CMK (cell line): ENCODE results near the gene SPEG.

ENCODE experiments used
- DNase-seq: peaks from one replicate; pipeline ENCODE4 v3.0.0-alpha.2; 2010; ENCODE audit warnings: low read depth

The SPEG gene

DNA sequence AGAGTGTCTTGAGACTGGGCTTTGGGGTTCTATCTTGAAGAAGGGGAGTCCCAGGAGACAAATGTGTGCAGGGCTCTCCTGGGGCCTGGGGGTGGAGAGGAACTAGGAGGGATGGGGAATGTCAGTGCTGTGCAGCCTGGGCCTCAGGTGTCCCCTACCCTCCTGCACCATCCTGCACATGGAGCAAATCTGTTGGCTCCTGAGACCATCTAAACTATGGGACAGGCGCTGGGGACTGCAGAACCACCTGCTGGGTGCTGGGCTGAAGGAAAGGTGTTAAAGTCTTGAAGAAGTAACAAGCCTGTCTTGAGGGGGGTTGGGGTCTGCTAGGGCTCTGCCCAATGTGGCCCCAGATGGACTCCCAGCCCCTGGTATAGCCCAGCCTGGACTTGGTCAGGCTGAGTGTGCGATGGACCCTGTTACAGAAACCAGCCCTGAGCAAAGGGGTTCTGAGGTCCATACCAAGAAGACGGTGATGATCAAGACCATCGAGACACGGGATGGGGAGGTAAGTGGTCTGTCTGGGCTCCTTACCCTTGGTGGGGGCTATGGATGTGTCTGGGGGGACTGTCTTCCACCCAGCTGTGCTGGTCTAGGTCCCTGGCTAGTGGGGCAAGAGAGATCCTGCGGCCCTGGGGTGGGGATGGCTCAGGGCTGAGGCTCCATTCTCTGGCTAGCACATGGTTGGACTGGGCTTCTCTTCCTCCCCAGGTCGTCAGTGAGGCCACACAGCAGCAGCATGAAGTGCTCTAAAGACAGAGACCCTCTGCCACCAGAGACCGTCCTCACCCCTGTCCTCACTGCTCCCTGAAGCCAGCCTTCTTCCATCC lies 9.2 kb upstream of the SPEG start:
- no peak for DNase-seq

DNA sequence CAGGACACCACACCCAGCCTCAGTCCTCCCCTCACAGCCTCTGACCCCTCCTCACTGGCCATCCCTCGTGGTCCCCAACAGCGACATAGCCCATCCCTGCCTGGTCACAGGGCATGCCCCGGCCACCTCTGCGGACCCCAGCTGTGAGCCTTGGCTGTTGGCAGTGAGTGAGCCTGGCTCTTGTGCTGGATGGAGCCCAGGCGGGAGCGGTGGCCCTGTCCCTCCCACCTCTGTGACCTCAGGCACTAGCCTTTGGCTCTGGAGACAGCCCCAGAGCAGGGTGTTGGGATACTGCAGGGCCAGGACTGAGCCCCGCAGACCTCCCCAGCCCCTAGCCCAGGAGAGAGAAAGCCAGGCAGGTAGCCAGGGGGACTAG lies 8.6 kb upstream of the SPEG start:
- no peak for DNase-seq

DNA sequence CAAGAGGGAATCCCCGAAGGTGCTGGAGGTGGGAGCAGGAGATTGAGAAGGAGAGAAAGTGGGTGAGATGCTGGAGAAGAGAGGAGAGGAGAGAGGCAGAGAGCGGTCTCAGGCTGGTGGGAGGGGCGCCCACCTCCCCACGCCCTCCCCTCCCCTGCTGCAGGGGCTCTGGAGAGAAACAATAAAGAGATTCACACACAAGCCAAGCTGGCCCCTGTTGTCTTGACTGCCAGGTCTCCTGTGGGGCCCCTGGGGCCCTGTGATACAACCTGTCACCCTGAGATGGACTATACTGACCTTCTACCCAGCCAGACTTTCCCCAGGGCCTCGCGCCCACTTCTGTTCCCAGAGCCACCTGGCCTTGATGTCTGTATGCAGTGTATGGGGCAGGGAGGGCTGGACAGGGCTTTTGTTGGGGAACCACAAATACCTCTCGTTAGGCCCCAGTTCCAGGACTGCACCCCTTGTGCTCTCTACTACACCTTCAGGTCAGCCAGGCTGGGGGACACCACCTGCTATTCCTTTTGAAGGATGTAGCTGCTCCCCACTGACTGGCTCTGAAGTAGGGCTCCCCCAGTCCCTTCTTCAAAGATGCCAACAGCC lies 8.0 kb upstream of the SPEG start:
- no peak for DNase-seq

DNA sequence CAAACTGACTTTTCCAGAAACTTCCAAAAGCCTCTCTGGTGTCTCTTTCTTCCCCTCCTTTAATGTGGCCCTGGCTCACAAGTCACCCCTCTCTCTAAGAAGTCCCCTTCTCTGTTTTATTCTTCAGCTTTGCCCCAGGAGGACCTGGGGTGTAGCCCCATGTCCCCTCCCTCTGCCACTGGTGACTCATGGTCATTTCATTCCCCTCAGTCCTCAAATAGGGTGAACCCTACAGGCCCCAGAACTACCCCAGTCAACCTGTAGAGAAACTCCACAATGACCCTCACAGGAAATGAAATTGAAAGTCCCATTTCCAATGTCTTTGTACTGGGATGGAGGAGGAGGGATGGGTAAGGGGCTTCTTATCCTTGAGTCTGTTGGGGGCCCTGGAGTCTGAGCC lies 6.2 kb upstream of the SPEG start:
- DNase-seq = no peak

DNA sequence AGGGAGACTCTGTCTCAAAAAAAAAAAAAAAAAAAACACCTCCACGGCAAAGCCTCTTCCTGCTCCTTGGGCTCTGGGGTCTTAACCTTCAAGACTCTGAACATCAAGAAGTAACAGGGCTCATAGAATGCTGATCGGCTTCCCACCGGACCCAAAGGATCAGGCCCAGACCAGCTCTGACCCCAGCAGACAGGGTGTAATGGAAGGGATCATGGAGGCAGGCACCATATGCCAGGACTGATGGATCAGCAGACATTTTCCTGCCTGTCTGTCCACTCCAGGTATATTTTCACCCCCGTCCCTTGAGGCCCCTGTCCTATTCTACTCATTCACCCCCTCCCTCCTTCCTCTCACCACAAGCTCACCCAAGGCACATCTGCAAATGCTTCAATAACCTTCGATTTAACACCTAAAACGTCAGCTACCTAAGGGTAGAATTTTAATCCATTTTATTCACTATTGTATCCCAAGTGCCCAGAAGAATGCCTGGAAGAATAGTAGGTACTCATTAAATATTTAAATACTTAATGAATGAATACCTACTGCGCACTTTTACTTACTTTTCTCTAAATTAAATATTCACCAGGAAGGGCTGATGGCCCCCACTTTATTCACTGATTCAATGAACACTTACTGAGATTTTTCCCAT lies 4.6 kb upstream of the SPEG start:
- no peak for DNase-seq

DNA sequence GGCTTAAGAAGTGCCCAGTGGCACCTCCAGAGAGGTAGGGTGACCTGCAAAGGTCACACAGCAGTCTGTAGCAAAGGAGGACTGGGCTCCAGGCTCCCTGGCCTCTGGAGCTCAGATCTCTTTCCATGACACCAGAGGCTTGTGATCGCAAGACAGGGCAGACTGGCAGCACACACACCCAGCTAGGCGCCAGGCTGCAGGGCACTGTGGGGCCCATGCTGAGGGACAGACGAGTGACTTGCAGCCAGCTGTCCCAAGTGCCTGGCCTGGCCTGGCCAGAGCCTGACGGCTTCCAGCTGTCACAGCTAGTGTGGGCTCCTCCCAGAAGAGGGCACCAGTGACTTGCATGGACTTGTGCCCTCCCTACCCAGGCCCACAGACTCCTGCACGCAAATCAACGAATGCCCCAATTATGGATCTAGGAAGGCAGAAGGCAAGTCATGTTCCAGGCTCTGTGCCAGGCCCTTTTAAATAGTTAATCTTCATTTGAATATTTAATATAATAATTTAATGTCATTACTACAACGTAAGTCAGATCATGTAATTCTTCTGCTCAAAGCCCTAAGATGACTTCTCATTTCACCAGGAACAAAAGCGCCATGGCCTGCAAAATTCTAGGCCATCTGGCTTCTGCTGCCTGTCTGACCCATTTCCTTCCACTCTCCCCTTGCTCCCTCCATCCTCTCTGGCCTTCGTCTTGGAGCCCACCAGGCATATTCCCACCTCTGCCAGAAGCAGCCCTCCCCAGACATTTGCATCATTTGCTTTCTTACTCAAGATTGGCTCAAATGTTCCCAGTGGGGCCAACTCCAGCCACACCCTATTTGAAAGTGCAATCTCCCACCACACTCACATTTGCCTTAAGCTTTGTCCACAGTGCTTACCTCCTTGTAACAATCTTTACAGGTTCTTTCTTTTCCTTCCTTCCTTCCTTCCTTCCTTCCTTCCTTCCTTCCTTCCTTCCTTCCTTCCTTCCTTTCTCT lies 3.7 kb upstream of the SPEG start:
- DNase-seq = peak; percentile 21

DNA sequence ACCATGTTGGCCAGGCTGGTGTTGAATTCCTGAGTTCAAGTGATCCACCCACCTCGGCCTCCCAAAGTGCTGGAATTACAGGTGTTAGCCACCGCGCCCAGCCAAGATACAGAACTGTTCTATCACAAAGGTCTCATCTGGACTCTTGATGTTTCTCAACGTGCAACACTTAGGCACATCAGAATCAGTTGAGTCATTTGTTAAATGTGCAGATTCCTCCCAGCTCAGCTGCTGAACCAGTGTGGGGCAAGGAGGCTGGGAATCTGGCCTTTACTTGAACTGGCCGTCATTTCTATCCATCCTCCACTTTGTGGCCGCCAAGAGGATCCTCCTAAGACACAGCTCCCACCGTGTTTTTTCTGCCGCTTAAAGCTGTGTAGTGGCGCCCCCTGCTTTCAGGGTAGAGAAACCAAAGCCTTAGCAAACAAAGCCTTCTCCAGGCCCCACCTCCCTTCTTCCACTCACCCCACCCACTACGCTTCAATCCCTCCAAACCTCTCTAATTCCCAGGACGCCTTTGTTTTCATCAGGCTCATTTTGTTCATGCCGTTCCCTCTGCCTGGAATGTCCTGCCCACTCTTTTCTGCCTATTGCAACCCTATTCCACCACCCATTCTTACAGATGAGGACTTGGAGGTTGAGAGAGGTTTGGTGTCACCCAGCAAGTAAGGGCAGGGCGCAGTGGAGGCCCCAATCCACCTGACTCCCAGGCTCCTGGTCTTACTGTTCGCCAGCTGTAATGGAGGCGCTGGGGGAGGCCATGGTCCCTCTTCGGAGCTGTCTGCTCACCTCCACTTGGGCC lies 776 bp upstream of the SPEG start:
- peak; percentile 29 for DNase-seq

DNA sequence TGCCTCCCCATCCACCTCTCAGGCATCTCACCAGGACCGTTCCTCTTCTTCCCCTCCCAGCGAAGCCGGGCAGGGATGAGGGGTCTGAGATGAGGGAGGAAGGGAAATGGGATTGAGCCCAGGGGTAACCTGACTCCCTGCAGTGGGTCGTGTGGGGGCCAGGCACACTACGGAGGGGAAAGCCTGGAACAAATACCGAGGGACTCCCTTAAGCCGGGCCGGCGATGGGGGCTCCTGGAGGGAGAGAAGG lies 250 bp upstream of the SPEG start:
- DNase-seq = no peak

DNA sequence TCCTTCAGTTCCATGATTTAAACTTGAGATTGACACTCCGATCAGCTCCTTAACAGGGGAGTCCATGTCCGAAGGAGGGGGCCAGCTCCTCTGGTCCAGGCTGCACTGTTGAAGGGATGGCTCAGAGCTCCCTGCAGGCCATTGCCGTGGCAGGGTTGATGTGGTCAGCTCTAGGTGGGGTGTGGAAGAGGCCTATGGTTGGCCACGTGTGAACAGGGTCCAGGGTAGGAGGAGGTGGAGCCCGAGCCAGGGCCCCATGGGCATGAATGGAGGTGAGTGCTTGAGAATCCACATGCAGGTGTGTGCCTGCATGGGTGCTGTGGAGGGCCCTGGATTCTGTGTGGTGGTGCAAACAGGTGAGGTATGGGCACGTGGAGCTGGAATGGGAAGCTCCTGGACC lies 1.1 kb downstream of the SPEG start:
- no peak for DNase-seq

DNA sequence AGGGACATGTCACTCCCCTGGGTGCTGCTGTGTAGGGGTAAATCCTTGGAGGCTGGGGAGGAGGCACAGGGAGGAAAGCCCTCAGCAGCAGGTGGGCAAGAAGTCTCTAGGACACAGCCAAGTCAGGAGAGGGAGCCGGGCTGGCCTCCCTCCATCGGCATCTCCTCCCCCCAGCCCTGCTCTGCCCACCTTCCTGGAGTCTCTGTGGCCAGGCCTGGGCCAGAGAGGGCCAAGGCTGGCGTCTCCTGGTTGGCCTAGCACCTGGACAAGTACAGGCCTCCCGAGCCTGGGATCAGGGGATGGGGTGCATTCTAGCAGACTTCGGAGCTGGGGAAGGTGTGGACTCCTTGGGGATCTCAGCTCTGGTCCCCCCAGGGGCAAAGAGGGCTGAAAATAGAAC lies 1.8 kb downstream of the SPEG start:
- DNase-seq = no peak

DNA sequence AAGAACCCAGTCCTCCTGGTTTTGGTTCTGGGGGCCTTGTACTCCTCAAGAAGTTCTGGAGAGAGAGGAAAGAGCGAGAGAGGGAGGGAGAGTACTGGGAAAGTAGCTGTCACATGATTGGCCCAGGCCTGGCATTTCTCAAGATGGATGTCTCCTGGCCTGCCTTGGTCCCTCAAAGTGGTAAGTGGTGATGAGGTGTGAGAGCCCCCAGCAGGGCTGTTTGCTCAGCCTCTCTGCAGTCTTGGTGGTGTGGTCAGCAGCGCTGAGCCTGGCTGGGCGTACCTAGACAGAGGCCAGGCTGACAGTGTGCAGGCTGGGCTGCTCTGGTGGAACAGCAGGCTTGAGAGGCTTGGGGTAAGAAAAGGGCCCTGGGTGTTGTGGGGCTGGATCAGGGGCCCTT lies 2.5 kb downstream of the SPEG start:
- DNase-seq = no peak

DNA sequence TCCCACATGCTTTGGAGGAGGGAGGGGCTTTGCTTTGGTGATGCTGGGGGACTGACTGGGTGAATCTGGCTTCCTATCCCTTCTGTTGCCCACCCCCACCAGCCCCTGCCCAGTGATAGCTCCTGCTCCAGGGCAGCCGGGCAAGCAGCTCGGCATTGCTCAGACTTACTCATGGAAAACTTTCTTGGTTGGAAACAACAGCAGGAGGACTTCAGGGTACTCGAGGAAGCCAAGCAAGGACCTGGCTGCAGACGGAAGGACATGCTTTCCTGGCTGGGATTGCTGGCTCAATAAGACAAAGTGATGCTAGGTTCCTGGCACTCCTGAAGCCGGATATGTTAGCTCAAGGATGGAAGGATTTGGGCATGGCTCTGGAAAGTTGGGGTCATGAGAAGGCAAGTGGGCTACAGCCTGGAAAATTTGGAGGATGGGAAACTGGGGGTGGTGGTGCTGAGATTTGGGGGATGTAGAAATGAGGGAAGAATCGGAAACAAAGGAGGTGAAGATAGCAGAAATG lies 3.1 kb downstream of the SPEG start:
- DNase-seq = no peak

DNA sequence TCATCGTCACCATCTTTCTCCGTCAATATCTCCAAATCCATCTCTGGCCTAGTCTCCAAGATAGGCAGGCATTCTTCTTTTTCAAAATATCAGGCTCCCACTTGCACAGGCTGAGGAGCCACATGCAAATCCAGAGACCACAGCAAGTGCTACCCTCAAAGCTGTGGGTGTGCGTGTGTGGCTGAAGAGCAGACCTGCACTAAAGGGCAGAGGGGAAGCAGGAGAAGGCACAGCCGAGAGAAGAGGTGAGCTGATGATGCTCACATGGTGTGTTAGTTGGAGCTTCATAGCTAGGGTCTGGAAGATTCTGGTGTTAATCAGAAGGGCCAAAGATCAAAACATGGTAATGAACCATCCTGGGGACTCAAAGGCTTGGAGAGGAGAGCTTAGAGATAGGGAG lies 3.8 kb downstream of the SPEG start:
- no peak for DNase-seq

DNA sequence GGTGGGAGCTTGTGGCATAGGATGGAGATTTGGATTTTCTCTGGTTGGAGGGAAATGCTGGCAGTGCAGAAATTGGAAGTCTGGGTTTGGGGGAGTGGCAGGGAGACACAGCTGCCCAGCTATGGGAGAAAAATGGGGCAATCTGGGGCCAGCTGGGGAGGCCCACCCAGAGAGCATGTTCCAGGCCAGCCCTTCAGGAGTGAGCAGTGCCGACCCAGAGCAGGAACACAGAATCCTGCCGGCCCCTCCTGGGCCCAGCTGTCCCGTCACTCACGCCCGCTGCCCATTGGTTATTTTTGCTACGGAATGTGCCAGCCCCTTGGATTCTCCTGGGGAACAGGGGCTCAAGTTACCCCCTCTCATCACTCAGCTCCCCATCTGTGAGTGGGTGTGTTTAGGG lies 4.9 kb downstream of the SPEG start:
- no peak for DNase-seq

DNA sequence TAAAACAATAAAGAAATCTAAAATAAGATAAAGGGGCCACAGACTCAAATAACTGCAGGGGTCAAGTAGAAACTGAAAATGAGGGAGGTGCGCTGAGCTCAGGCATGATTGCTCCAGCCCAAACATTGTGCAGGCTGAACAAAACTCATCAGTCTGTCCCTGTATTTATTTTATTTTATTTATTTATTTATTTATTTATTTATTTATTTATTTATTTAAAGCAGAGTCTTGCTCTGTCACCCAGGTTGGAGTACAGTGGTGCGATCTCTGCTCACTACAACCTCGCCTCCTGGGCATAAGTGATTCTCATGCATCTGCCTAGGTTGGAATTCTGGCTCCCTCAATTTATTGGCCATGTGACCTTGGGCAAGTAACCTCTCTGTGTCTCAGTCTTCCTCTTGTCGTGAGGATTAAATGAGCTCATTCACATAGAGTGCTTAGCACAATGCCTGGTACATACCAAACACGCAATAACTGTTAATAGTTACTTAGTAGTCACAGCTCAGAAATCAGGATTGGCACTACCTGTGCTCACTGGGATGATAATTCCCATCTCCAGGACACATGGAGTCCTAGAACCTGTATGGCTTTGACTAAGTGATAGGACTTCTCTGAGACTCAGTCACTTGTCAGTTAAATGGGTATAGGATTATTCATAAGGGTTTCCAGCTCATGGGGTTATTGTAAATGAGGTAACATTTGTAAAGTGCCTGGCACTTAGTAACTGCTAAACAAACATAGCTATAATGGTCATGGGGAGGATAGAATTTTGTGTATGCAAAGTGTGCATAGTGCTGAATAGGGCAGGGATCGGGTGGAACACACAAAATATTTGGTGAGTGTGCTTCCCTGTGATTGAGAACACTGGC lies 6.0 kb downstream of the SPEG start:
- DNase-seq = no peak

DNA sequence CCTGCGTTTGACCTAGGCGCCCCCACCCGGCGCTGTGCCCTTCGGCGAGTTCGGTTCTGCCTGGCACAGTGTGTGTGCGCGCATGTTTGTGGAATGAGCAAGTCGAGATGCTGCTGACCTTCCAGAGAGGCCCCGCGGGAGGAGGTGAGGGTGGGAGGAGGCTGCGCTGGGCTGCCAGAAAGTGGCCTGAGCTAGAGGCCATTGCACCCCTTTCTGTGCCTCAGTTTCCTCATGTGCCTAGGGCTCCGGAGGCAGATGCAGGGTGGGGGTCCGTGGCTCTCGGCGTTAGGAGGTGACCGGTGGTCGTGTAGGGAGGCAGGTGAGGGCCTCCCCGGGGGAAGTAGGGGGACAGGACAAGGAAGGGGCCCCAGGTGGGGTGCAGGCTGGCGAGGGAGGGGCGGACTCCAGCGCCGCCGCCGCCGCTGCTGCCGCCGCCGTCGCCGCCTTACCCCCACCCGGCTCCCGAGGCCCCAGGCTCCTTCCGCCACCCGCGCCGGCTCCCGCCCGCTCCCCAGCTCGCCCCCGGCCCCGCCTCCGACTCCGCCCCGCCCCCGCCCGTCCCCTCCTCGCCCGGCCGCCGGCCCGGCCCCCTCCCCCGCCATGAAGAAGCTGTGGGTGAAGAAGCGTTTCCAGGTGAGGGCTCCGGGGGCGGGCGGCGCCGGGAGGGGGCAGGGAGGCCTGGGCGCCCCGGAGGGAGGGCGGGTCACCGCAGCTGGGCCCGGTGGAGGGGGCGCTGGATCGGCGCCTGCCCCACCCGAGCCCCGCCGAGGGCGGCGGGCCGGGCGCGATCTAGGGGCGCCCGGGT lies 7.0 kb downstream of the SPEG start:
- DNase-seq = no peak

DNA sequence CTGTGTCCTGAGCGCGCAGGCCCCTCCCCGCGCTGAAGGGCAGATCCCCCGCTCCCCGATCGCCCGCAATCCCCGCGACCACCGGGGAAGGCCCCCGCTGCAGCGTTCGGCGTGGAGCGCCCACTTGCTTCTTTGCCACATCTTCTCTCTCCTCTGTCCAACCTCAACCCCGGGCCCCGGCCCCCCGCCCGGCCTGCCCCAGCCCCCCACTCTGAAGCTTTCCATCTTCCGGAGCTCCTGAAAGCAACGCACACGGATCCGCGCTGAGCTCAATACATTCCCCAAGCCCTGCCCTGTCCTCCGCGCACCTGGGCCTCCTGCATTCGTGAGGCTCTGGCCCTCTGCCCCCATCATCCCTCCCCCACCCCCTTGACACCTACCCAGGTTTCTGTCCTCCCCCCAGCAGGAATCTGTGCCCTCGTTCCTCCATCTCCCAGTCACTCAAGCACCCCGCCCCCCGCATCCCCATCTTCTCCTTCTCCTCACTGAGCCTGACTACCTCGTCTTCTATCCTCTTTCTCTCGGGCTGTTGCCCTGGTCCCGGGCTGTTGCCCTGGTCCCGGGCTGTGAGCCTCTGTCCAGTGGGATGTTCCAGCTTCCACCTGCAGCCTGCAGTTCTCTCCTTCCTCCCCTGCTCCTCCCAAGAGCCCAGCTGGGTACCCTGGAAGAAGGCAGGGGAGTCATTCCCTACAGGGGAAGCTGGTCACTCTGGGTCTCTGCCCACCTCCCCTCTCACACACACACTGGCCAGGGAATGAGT lies 7.8 kb downstream of the SPEG start:
- no peak for DNase-seq

DNA sequence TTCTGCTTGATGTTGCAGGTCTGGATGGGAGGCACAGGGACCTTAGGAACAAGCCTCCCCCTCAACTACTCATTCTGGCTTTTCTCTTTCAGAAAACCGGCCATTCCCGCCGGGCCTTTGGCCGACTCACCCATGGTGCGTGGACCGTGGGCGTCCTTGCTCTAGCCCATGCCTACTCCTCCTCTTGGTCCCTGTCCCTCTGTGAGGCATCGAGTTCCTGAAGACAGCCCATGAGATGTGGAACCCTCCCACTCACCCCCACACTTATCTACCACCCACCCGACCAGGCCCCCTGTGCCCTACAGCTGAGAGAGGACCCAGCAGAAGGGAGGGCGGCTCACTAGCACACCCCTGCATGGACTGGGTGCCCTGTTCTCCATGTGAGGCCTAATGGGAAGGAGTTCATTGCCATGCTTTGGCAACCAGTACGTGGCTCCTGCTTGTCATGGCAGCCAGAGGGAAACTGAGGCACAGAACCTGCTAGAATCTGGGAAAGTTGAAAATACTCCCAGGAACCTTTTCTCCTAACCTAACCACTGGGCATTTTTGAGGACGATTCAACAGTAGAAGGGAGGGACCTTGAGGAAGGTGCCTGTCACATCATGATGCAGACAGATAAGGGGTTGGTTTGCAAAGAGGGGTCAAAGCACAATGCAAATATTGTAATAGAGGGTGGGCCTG lies 8.5 kb downstream of the SPEG start:
- no peak for DNase-seq

DNA sequence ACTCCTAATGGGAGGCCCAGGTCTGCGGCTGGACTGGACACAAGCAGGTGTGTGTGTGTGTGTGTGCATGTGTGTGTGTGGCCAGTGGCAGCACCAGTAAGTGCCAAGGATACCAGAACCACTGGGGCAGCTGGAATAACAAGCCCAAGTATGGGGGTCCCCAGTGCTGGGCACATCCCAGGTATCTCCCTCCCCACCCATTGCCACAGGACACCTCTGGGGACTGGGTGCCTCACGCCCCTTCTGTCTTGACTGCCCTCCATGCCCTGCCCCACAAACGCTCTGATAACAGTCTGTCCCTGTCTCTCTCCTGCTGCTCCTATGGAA lies 9.0 kb downstream of the SPEG start:
- DNase-seq = no peak
